ENCODE measurements around the gene USP35. TPM values are rescaled to one million over a fixed set of nuclear protein-coding genes. Genes with fewer than 3 reads are reported as not detected.

USP35 gene
- total and polyA plus RNA-seq, 2 experiments from 2014 or later, result 2.7 to 7.0 TPM

- DNase-seq, result no peak
- peaks cover 7% of the 10 kb centered on the region for H3F3A ChIP-seq (ENCODE audit: insufficient read depth)
- no peak overlapping the region for H3K9ac ChIP-seq
- H3K9me3 ChIP-seq (ENCODE audit: low read depth), result no peaks in the 10 kb centered on the region
- no peak overlapping the region for H3K27ac ChIP-seq
- TF ChIP-seq EZH2phosphoT487 (IDR thresholded peaks at IDR 0.05; ENCODE audit: insufficient read depth, low read depth), result no peak
- no peak for TF ChIP-seq EZH2 (IDR thresholded peaks at IDR 0.05; ENCODE audit: insufficient read depth, poor library complexity, severe bottlenecking)
- H3K4me3 ChIP-seq, result no peak overlapping the region
- no peak overlapping the region for H2AFZ ChIP-seq
- in situ Hi-C loops (cut with MboI), result no loop called here
- H4K20me1 ChIP-seq (ENCODE audit: insufficient read depth), result no peaks in the 10 kb centered on the region
- peaks cover 17% of the 10 kb centered on the region for H3K4me1 ChIP-seq (ENCODE audit: insufficient read depth)
- H3K9me2 ChIP-seq (ENCODE audit: insufficient read depth), result no peaks in the 10 kb centered on the region
- H3K4me2 ChIP-seq (ENCODE audit: unreplicated experiment), result no peak overlapping the region
- no peaks in the 10 kb centered on the region for H3K27me3 ChIP-seq (replicated peaks; ENCODE audit: insufficient read depth)
- no peaks in the 10 kb centered on the region for H3K79me2 ChIP-seq (ENCODE audit: insufficient read depth)
- 79 to 82% methylated on average over 4 of the region's 4 CpGs for WGBS, 2 experiments (ENCODE audit: low coverage in 1 of 2, low lambda C conversion rate in 2 of 2, missing lambda C conversion rate in 2 of 2)
- H3K36me3 ChIP-seq (ENCODE audit: low read depth), result no peaks in the 10 kb centered on the region
Measured at GRCh38 chr11:78261367-78261766, 72.6 kb downstream of the USP35 start.

GRCh38 chr11:78261828-78262227 is 73.1 kb downstream of the USP35 start:
- H3K9me2 ChIP-seq (ENCODE audit: insufficient read depth), result no peaks in the 10 kb centered on the region
- in situ Hi-C loops (cut with MboI), result no loop called here
- H3F3A ChIP-seq (ENCODE audit: insufficient read depth), result peaks cover 3% of the 10 kb centered on the region; the same call in 1 of the 2 replicates
- no peaks in the 10 kb centered on the region for H3K27me3 ChIP-seq (replicated peaks; ENCODE audit: insufficient read depth)
- no peaks in the 10 kb centered on the region for H3K79me2 ChIP-seq (ENCODE audit: insufficient read depth)
- H3K9me3 ChIP-seq (ENCODE audit: low read depth), result no peaks in the 10 kb centered on the region
- no peak overlapping the region for H3K9ac ChIP-seq
- H3K4me2 ChIP-seq (ENCODE audit: unreplicated experiment), result no peak overlapping the region
- H3K27ac ChIP-seq, result no peak overlapping the region
- peaks cover 13% of the 10 kb centered on the region for H3K4me1 ChIP-seq (ENCODE audit: insufficient read depth)
- no peaks in the 10 kb centered on the region for H4K20me1 ChIP-seq (ENCODE audit: insufficient read depth)
- no peak overlapping the region for H2AFZ ChIP-seq
- TF ChIP-seq EZH2phosphoT487 (IDR thresholded peaks at IDR 0.05; ENCODE audit: insufficient read depth, low read depth), result no peak
- WGBS, 2 experiments (ENCODE audit: low coverage in 1 of 2, low lambda C conversion rate in 2 of 2, missing lambda C conversion rate in 2 of 2), result 85 to 92% methylated on average over 4 of the region's 4 CpGs
- DNase-seq, result no peak
- H3K4me3 ChIP-seq, result no peak overlapping the region
- no peaks in the 10 kb centered on the region for H3K36me3 ChIP-seq (ENCODE audit: low read depth)

DNA sequence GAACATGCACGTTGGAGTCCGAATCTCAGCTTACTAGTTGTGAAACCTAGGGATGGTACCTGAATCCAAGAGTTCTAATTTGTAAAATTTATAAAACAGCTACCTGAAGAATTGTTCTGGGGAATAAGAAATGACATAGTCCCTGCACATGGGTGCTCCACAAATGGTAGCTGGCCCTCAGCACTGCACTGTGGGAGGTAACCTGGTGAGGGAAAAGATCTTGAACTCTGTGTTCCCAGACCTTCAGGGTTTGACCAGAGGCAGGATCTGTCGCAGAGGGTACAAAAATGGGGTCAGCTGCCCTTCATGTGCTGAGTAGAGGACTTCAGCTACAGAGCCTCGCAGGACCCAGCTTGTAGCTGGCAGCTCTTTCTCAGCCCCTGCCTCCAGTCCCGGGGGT is 73.5 kb downstream of the USP35 start:
- no peak overlapping the region for H3K4me3 ChIP-seq
- no peak overlapping the region for H3K9ac ChIP-seq
- DNase-seq, result no peak
- H3K4me1 ChIP-seq (ENCODE audit: insufficient read depth), result peaks cover 8% of the 10 kb centered on the region
- TF ChIP-seq EZH2phosphoT487 (IDR thresholded peaks at IDR 0.05; ENCODE audit: insufficient read depth, low read depth) (no peak), EZH2 (IDR thresholded peaks at IDR 0.05; ENCODE audit: insufficient read depth, poor library complexity, severe bottlenecking) (no peak)
- WGBS, 2 experiments (ENCODE audit: low coverage in 1 of 2, low lambda C conversion rate in 2 of 2, missing lambda C conversion rate in 2 of 2), result 76 to 78% methylated on average over 5 of the region's 5 CpGs
- H3K4me2 ChIP-seq (ENCODE audit: unreplicated experiment), result no peak overlapping the region
- no peaks in the 10 kb centered on the region for H3K9me2 ChIP-seq (ENCODE audit: insufficient read depth)
- no peaks in the 10 kb centered on the region for H3K79me2 ChIP-seq (ENCODE audit: insufficient read depth)
- H3K27ac ChIP-seq, result no peak overlapping the region
- no peaks in the 10 kb centered on the region for H3K27me3 ChIP-seq (replicated peaks; ENCODE audit: insufficient read depth)
- H3K9me3 ChIP-seq (ENCODE audit: low read depth), result no peaks in the 10 kb centered on the region
- in situ Hi-C loops (cut with MboI), result no loop called here
- H2AFZ ChIP-seq, result no peak overlapping the region
- peaks cover 3% of the 10 kb centered on the region; the same call in 1 of the 2 replicates for H3F3A ChIP-seq (ENCODE audit: insufficient read depth)
- no peaks in the 10 kb centered on the region for H4K20me1 ChIP-seq (ENCODE audit: insufficient read depth)
- H3K36me3 ChIP-seq (ENCODE audit: low read depth), result no peaks in the 10 kb centered on the region

DNA sequence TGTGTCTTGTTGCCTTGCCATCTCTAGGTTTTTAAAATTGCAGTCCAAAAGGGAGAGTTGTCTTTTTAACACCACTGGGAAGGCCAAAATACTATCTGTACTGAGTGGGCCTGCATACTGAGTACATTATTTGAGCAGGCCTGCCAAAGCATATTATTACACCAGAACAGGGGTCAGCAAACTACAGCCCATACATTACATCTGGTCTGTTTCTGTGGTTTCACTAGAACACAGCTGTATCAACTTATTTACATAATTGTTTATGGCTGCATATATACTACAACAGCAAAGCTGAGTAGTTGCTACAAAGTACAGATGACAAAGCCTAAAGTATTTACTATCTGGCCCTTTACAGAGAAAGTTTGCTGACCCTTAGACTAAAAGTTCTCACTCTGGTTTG is 74.0 kb downstream of the USP35 start:
- Histone ChIP-seq H3K36me3 (ENCODE audit: low read depth) (no peaks in the 10 kb centered on the region), H3K9me2 (ENCODE audit: insufficient read depth) (no peaks in the 10 kb centered on the region), H3K4me1 (ENCODE audit: insufficient read depth) (peaks cover 6% of the 10 kb centered on the region), H3K9me3 (ENCODE audit: low read depth) (no peaks in the 10 kb centered on the region), H3F3A (ENCODE audit: insufficient read depth) (peaks cover 3% of the 10 kb centered on the region), H3K9ac (no peak overlapping the region), H3K4me2 (ENCODE audit: unreplicated experiment) (no peak overlapping the region), H3K4me3 (no peak overlapping the region), H2AFZ (no peak overlapping the region), H3K79me2 (ENCODE audit: insufficient read depth) (no peaks in the 10 kb centered on the region), H4K20me1 (ENCODE audit: insufficient read depth) (no peaks in the 10 kb centered on the region), H3K27me3 (replicated peaks; ENCODE audit: insufficient read depth) (no peaks in the 10 kb centered on the region), H3K27ac (no peak overlapping the region)
- DNase-seq, result no peak
- TF ChIP-seq EZH2 (IDR thresholded peaks at IDR 0.05; ENCODE audit: insufficient read depth, poor library complexity, severe bottlenecking), result no peak
- TF ChIP-seq EZH2phosphoT487 (IDR thresholded peaks at IDR 0.05; ENCODE audit: insufficient read depth, low read depth), result no peak
- in situ Hi-C loops (cut with MboI), result no loop called here

Other genes with a start within 250 kb of the USP35 start
- 27.3 and 29.3 TPM in 2 replicates for gene INTS4, start 194.3 kb upstream of the USP35 start, total RNA-seq (2014; rRNA removed; shearing (Covaris generic))
- gene INTS4, start 194.3 kb upstream of the USP35 start, polyA plus RNA-seq (2016; fragmentation: Nextera tagmentation; extraction: Ambion mirVana), result 25.8 and 27.0 TPM in 2 replicates
- gene KCTD14, start 165.6 kb upstream of the USP35 start, total RNA-seq (2014; rRNA removed; shearing (Covaris generic)), result 0.63 and 1.4 TPM in 2 replicates
- 0.85 and 1.0 TPM in 2 replicates for gene KCTD14, start 165.6 kb upstream of the USP35 start, polyA plus RNA-seq (2016; fragmentation: Nextera tagmentation; extraction: Ambion mirVana)
- not detected in 2 replicates for gene THRSP, start 125.1 kb upstream of the USP35 start, total RNA-seq (2014; rRNA removed; shearing (Covaris generic))
- not detected in 2 replicates for gene THRSP, start 125.1 kb upstream of the USP35 start, polyA plus RNA-seq (2016; fragmentation: Nextera tagmentation; extraction: Ambion mirVana)
- 69.0 and 86.6 TPM in 2 replicates for gene NDUFC2, start 109.1 kb upstream of the USP35 start, total RNA-seq (2014; rRNA removed; shearing (Covaris generic))
- 462 and 471 TPM in 2 replicates for gene NDUFC2, start 109.1 kb upstream of the USP35 start, polyA plus RNA-seq (2016; fragmentation: Nextera tagmentation; extraction: Ambion mirVana)
- 41.6 and 42.2 TPM in 2 replicates for gene ALG8, start 49.3 kb upstream of the USP35 start, total RNA-seq (2014; rRNA removed; shearing (Covaris generic))
- gene ALG8, start 49.3 kb upstream of the USP35 start, polyA plus RNA-seq (2016; fragmentation: Nextera tagmentation; extraction: Ambion mirVana), result 57.2 and 59.9 TPM in 2 replicates
- gene KCTD21, start 293 bp upstream of the USP35 start, total RNA-seq (2014; rRNA removed; shearing (Covaris generic)), result 7.5 and 13.1 TPM in 2 replicates
- gene KCTD21, start 293 bp upstream of the USP35 start, polyA plus RNA-seq (2016; fragmentation: Nextera tagmentation; extraction: Ambion mirVana), result 5.7 and 7.6 TPM in 2 replicates
- gene GAB2, start 228.9 kb downstream of the USP35 start, total RNA-seq (2014; rRNA removed; shearing (Covaris generic)), result 7.2 and 12.2 TPM in 2 replicates
- gene GAB2, start 228.9 kb downstream of the USP35 start, polyA plus RNA-seq (2016; fragmentation: Nextera tagmentation; extraction: Ambion mirVana), result 1.8 TPM in 2 replicates